22Rv1 (cell line): ENCODE data around the gene CACYBP.

Source experiments
- CTCF ChIP-seq: fragments of 450-650 bp; IDR thresholded peaks from 2 replicates; pipeline ENCODE4 v1.5.1; 2017; ENCODE audit warnings: mild to moderate bottlenecking
- ZFX ChIP-seq: fragments of 450-650 bp; IDR thresholded peaks from 2 replicates; pipeline ENCODE4 v1.6.1; 2017; ENCODE audit warnings: antibody characterized with exemption, borderline replicate concordance

DNA sequence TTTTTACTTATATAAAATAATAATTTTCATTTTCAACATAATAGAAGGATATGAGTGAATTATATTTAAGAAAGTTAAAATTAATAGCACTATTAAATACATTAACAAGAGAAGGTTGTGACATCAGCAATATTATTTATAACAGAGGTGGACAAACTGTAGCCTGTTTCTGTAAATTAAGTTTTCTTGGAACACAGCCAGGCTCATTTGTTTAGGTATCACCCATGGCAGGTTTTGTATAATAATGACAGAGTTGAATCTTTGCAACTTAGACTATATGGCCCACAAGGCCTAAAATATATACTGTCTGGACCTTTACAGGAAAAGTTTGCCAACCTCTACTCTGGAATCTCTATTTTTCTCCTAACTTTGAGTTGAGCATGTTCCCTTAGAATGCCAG is 42.8 kb upstream of the CACYBP start:
- TF ChIP-seq CTCF (no peak), ZFX (no peak)
